HepG2 (cell line): Measurements from ENCODE around the gene CD44.

Source experiments
- AHR ChIP-seq: IDR thresholded peaks from 2 replicates; pipeline ENCODE4 v1.6.1; 2018; ENCODE audit warnings: missing genetic modification reagents, missing compliant biosample characterization
- ATF2 ChIP-seq: sonication (generic); formaldehyde crosslinking; IDR thresholded peaks from 2 replicates; pipeline ENCODE4 v1.4.0; 2020; ENCODE audit warnings: missing genetic modification reagents
- CEBPB ChIP-seq: IDR thresholded peaks from 2 replicates; pipeline ENCODE4 v1.6.1; 2011; ENCODE audit warnings: low read depth, low read length, improper control_type of control experiment, borderline replicate concordance
- EZH2 ChIP-seq: conservative IDR thresholded peaks from 2 replicates; pipeline ENCODE4 v1.6.1; 2012; ENCODE audit warnings: mild to moderate bottlenecking, low read depth, low read length, moderate library complexity
- FOSL2 ChIP-seq: sonication (generic); formaldehyde crosslinking; IDR thresholded peaks from 2 replicates; pipeline ENCODE4 v1.4.0; 2020; ENCODE audit warnings: missing genetic modification reagents
- GTF2F1 ChIP-seq: fragments of 150-350 bp; IDR thresholded peaks from 2 replicates; pipeline ENCODE4 v1.6.1; 2014; ENCODE audit warnings: low read length
- JUN ChIP-seq: sonication (generic); formaldehyde crosslinking; IDR thresholded peaks from 2 replicates; pipeline ENCODE4 v1.4.0; 2020; ENCODE audit warnings: mild to moderate bottlenecking, missing genetic modification reagents
- KLF13 ChIP-seq: sonication (generic); formaldehyde crosslinking; IDR thresholded peaks from 2 replicates; pipeline ENCODE4 v1.4.0; 2020; ENCODE audit warnings: mild to moderate bottlenecking, missing genetic modification reagents
- POLR2A ChIP-seq, 2 experiments: IDR thresholded peaks; 2 replicates each; pipeline ENCODE4 v1.6.1; 2011; ENCODE audit warnings: low read depth in 2 of 2, low read length in 2 of 2, mild to moderate bottlenecking in 1 of 2, moderate library complexity in 1 of 2; ENCODE audit not compliant: insufficient read depth in 1 of 2
- POLR2AphosphoS5 ChIP-seq: IDR thresholded peaks from 2 replicates; pipeline ENCODE4 v1.6.1; 2012; ENCODE audit warnings: low read depth, low read length
- SP4 ChIP-seq: sonication (generic); formaldehyde crosslinking; IDR thresholded peaks from 2 replicates; pipeline ENCODE4 v1.8.1; 2023; ENCODE audit warnings: mild to moderate bottlenecking, missing genetic modification reagents
- YY1 ChIP-seq: IDR thresholded peaks from 2 replicates; pipeline ENCODE4 v1.6.1; 2011; ENCODE audit warnings: low read length, low read depth, moderate library complexity, mild to moderate bottlenecking; ENCODE audit not compliant: insufficient read depth, insufficient replicate concordance
- TF ChIP-seq, protein P1 (sequence below): sonication (generic); formaldehyde crosslinking; IDR thresholded peaks from 2 replicates; pipeline ENCODE4 v1.8.1; 2023; ENCODE audit warnings: mild to moderate bottlenecking, missing genetic modification reagents
- TF ChIP-seq, protein P2 (sequence below): IDR thresholded peaks from 2 replicates; pipeline ENCODE4 v1.6.1; 2012; ENCODE audit warnings: inconsistent platforms

DNA sequence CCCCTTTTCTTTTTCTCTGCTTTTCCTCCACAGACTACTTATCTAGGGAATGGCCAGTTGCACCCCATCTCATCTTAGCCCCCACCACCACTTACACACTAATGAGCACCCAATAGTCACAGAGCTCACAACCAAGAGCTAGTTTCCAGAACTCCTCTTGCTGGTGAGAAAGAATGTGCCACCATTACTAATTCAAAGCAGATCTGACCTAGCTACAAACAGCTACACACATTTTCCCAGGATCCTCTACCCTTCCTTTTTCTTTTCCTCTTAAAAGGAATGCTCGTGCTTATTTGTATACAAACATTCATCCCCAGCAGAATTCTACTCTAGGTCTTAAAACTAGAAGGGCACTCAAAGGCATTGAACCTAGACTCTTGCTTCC, 136.8 kb downstream of the CD44 start:
- TF ChIP-seq, protein P1, sequence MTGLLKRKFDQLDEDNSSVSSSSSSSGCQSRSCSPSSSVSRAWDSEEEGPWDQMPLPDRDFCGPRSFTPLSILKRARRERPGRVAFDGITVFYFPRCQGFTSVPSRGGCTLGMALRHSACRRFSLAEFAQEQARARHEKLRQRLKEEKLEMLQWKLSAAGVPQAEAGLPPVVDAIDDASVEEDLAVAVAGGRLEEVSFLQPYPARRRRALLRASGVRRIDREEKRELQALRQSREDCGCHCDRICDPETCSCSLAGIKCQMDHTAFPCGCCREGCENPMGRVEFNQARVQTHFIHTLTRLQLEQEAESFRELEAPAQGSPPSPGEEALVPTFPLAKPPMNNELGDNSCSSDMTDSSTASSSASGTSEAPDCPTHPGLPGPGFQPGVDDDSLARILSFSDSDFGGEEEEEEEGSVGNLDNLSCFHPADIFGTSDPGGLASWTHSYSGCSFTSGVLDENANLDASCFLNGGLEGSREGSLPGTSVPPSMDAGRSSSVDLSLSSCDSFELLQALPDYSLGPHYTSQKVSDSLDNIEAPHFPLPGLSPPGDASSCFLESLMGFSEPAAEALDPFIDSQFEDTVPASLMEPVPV (CRISPR knock-in tag) = no peak
- no peak for TF ChIP-seq JUN (CRISPR knock-in tag)
- TF ChIP-seq AHR = no peak
- no peak for TF ChIP-seq CEBPB
- TF ChIP-seq GTF2F1 = no peak
- TF ChIP-seq ATF2 (CRISPR knock-in tag) = no peak
- no peak for TF ChIP-seq FOSL2 (CRISPR knock-in tag)
- no peak for TF ChIP-seq EZH2
- no peak for TF ChIP-seq KLF13
- TF ChIP-seq SP4 (CRISPR knock-in tag) = no peak
- TF ChIP-seq YY1 = no peak
- TF ChIP-seq, protein P2, sequence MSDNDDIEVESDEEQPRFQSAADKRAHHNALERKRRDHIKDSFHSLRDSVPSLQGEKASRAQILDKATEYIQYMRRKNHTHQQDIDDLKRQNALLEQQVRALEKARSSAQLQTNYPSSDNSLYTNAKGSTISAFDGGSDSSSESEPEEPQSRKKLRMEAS = no peak
- no peak for TF ChIP-seq POLR2AphosphoS5
- no peak for TF ChIP-seq POLR2A (IDR thresholded peaks at IDR 0.05; ENCODE audit: insufficient read depth in 1 of 2, low read depth in 2 of 2, low read length in 2 of 2)
